ENCODE data around the gene ANO6.
"Not testable (repeated sequence)": the region's sequence is repeated elsewhere in the genome, so short reads cannot be mapped to it uniquely, and the experiment has no call there.

Gene ANO6

GRCh38 chr12:45214071-45214470, 1.8 kb upstream of the ANO6 start:
- no peak for DNase-seq

DNA sequence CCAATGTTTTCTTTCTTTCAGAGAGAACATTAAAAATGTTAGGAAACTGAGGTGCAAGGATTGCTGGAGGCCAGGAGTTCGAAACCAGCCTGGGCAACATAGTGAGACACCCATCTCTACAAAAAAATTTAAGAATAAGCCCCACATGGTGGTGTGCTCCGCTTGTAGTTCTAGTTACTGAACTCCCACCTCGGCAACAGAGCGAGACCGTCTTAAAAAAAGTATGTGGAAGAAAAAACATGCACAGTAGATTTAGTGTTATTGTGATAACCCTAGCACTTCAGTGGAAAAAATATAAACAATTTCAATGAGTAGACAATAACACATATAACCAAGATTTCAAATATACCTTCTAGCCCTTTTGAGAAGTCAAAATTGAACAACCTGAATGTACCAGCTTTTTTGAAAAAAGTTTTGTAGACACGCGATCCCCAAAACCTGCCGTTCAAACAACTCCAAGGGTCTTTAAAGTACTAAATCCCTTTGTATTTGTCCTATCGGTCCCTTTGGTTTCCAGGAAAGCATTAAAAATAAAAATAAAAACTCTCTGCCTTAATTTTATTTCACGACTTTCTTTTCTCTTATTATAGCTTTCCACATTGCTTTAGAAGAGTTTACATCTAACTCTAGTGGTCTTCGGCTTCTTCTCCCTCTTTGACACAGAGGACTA, 1.0 kb upstream of the ANO6 start:
- peak; percentile 61 for DNase-seq

- peak; percentile 72 for DNase-seq
These were observed 511 bp downstream of the ANO6 start for GRCh38 chr12:45216230-45216982.

- DNase-seq, result no peak
These were observed 1.1 kb downstream of the ANO6 start for GRCh38 chr12:45216983-45217485.

- no peak for DNase-seq
These were observed 2.0 kb downstream of the ANO6 start for GRCh38 chr12:45217846-45218245.

DNA sequence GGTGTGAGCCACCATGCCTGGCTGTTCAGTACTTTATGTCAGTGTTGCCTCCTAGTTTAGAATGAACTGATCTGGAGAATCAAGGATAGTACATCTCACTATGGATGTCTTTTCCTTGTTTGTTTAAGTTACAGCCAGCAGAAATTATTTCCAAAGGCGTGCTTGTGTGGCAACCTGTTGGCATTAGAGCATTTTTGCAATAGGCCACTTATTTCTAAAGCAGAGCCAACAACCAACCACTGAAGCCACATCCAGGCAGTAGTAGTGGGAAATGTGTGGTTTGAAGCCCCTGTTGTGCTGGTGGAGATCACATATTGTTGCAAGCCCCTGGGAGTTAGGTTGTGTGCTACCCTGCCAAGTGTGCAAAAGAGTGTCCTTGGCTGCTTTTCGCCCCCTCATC, 3.7 kb downstream of the ANO6 start:
- DNase-seq, result peak; percentile 35

DNA sequence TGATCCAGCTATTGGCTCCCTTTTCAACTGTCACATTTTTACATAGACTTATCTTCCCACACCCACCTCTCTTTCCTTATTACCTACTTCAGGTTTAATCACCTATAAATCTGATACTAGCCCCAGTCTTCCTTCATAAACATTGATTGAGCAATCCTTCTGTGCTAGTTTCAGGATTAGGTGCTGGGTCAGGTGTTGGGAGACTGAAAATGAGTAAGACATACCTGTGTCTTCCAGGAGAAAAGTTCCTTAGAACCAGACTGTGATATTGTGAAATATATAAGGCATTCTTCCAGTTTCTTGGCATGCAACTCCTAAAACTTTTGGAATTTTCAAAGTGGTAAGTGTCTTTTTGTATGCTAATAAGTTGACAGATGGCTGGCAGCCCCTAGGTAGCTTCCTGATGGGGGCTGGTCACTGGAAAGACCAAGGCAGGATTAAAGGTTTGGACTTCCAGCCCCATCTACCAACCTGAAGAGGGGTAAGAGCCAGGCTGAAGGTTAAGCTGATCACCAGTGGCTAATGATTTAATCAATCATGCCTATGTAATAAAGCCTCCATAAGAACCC, 4.6 kb downstream of the ANO6 start:
- no peak for DNase-seq

DNA sequence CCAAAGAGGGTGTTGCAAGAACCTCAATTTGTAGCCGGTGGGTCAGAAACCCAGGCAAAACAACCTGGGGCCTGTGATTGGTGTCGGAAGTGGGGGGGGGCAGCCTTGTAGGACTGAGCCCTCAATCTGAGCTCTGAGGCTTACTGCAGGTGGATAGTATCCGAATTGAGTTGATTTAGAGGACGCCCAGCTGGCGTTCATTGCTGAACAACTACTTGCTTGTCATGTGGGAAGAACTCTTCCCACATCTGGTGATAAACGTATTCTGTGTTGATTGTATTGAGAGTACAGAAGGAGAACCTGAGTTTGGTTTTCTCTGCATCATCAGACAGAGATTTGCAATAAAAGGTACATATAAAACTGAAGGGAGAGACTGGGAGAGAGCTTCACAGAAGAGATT, 5.1 kb downstream of the ANO6 start:
- no peak for DNase-seq

GRCh38 chr12:45223868-45224267, 8.0 kb downstream of the ANO6 start:
- DNase-seq, result no peak

DNA sequence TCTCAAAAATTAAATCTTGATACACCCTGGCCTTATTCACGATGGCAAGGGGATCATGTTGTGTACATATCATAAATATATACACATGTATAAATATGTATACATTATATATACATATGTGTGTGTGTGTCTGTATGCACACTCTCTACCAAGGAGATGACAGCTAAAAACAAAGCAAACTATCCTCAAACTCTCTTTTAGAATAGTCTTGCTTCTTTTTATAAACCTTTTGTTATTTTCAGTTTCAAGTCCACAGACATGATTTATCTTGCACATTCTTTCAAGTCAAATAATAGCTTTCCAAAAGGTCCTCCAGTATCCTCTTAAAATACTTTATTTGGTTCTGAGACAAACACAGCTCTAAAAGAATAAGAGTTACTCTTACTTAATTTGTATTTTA, 8.4 kb downstream of the ANO6 start:
- no peak for DNase-seq

DNA sequence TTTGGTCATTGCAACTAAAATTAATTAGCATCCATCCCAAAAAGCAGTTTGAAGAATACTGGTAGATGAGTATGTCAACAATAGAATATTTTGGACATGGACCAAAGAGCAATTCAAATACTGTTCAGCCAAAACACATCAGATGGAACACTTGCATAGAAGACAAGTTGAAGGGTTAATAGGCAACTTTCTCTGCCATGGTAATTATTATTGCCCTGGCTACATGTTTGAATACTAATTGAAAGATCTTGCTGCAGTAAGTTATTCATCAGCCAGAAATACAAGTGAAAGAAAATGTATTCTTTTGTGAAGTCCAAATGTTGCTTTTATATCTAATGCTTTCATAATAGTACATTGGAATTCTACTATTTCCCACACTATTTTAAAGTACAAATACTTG, 10.1 kb downstream of the ANO6 start:
- DNase-seq, result no peak

GRCh38 chr12:45227316-45228067, 11.6 kb downstream of the ANO6 start:
- peak; percentile 90 for DNase-seq

- DNase-seq, result no peak
These were observed 15.7 kb downstream of the ANO6 start for GRCh38 chr12:45231515-45232145.

- DNase-seq, result no peak
These were observed 16.4 kb downstream of the ANO6 start for GRCh38 chr12:45232146-45232755.

- no peak for DNase-seq
These were observed 17.0 kb downstream of the ANO6 start for GRCh38 chr12:45232756-45233372.

DNA sequence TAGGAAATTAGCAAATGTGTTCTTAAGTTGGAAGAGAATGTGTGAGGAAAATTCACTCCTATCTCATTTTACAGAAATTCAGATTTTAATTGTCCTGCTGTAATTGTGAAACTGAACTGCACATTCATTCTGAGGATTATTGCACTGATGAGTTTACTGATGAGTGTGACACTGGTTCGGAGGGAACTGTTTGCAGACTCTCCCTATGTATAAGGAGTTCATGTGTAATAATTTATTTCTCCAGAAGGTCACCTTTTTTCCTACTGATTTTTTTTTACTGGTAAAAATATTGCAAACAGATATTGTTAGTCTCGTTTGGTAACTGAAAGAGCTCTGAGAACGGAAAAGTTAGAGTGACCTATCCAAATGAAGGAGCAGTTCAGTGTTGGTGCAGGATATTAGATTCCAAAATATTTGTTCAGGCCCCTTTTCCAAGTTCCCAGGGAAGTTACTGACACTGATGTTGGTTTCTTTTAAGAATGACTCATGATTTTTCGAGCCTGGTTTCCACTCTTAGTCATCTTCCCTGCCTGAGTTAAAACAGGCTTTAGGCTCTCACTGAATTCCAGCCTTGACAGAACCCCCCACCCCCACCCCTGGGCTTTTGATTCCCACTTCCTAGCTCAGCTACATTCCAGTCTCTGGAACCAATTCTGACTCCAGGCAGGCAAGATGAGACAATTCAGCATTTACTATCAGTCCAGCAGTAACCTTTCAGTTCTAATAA, 18.4 kb downstream of the ANO6 start:
- peak; percentile 48 for DNase-seq

DNA sequence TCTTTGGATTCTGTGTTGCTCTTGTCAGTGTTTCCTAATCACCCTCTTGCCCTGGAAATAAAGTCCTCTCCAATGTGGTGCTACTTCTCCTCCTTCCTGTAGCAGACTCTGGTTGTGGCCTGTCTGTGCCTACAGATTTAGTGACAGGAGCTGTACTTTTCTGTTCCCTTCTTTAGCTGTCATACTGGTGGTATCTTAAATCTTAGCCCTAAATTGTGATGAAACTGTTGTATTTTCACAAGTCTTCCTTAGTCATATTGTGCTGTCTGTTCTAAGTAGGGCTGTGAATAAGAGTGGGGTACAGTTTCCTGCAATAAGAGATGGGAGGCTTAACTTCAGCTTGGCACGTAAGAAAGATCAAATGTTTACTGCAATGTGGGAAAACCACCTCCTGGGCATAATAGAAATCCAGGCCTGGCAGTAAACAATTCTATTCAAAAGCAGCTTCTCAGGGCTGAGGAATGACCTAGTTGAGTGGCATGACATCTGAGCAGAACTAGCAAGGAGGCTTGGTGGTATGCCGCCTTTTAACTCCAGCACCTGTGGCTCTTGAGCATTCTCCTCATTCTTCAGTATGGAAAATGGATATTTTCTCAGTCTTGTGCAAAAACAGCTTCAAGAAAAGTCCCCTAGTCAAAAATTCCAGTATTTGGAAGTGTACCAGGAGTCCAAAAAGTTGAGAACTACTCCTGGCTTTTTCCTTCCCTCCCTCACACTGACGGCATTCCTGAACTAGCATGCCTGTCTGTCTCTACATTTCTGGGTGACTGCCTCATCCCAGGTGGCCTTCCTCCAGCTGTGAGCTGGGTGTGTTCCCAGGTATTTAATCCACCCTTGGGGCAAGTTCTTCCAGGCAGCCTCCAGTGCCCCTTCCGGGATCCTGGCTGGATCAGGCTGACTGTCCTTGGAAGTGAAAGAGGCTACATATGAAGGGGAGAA, 19.5 kb downstream of the ANO6 start:
- peak; percentile 46 for DNase-seq

GRCh38 chr12:45236383-45236782, 20.5 kb downstream of the ANO6 start:
- DNase-seq, result not testable (repeated sequence)

DNA sequence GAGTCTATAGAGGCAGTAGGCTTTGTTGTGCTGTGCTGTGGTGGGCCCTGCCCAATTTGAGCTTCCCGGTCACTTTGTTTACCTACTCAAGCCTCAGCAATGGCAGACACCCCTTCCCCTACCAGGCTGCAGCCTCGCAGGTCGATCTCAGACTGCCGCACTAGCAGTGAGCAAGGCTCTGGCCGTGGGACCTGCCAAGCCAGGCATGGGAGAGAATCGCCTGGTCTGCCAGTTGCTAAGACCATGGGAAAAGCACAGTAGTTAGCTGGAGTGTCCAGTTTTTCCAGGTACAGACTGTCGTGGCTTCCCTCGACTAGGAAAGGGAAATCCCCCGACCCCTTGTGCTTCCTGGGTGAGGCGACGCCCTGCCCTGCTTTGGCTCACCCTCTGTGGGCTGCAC, 26.3 kb downstream of the ANO6 start:
- no peak for DNase-seq

GRCh38 chr12:45243963-45244362, 28.1 kb downstream of the ANO6 start:
- no peak for DNase-seq

All from hematopoietic multipotent progenitor cell treated with erythropoietin and hydrocortisone succinate and interleukin-3 and kit ligand, for 4 days (in vitro differentiated cells).